Mammary epithelial cell (primary cell): ENCODE measurements around the gene HOXB7.

Experiments
- EZH2 ChIP-seq: IDR thresholded peaks from 2 replicates; pipeline ENCODE4 v1.6.1; 2012; ENCODE audit warnings: low read length, inconsistent platforms, borderline replicate concordance
- TF ChIP-seq, protein P1 (sequence below), 2 donors: IDR thresholded peaks in 1 of 2; conservative IDR thresholded peaks in 1 of 2; 2 replicates each; pipeline ENCODE4 v1.5.1; 2011 to 2012; ENCODE audit warnings: inconsistent platforms in 2 of 2, low read length in 2 of 2, mild to moderate bottlenecking in 2 of 2, control low read depth in 1 of 2, low read depth in 1 of 2; ENCODE audit not compliant: insufficient read depth in 1 of 2; ENCODE audit errors: extremely low read depth in 1 of 2

DNA sequence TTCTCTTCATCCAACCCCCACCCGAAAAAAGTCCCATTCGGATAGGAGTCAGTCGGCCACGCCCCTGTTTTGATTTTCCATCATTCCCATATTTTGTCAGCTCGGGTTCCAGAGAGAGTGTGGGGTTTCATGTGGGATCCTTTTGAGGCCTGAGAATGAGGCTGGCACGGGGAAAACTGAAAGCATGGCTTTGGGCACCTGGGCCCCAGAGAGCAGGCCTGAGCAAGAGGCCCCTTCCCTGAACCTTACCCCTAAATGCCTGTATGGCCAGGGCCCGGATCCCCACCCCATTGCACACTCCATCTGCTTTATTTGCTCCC lies 28.1 kb downstream of the HOXB7 start:
- TF ChIP-seq, protein P1, sequence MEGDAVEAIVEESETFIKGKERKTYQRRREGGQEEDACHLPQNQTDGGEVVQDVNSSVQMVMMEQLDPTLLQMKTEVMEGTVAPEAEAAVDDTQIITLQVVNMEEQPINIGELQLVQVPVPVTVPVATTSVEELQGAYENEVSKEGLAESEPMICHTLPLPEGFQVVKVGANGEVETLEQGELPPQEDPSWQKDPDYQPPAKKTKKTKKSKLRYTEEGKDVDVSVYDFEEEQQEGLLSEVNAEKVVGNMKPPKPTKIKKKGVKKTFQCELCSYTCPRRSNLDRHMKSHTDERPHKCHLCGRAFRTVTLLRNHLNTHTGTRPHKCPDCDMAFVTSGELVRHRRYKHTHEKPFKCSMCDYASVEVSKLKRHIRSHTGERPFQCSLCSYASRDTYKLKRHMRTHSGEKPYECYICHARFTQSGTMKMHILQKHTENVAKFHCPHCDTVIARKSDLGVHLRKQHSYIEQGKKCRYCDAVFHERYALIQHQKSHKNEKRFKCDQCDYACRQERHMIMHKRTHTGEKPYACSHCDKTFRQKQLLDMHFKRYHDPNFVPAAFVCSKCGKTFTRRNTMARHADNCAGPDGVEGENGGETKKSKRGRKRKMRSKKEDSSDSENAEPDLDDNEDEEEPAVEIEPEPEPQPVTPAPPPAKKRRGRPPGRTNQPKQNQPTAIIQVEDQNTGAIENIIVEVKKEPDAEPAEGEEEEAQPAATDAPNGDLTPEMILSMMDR (conservative IDR thresholded peaks at IDR 0.05 in 1 of 2, IDR thresholded peaks at IDR 0.05 in 1 of 2; ENCODE audit: extremely low read depth in 1 of 2, insufficient read depth in 1 of 2, low read depth in 1 of 2, low read length in 2 of 2), result no peak
- no peak for TF ChIP-seq EZH2
